ENCODE measurements around the gene CDH13. TPM values are rescaled to one million over a fixed set of nuclear protein-coding genes. Genes with fewer than 3 reads are reported as not detected.
"Not testable (repeated sequence)": the region's sequence is repeated elsewhere in the genome, so short reads cannot be mapped to it uniquely, and the experiment has no call there.

The CDH13 gene
- polyA plus RNA-seq, 1 donor = 8.7 TPM

GRCh38 chr16:82886146-82886545, 259.4 kb downstream of the CDH13 start:
- no peak for DNase-seq

GRCh38 chr16:82888591-82889001, 261.8 kb downstream of the CDH13 start:
- peak; percentile 93 for DNase-seq

- no peak for DNase-seq
Observed at GRCh38 chr16:82891424-82891823, 264.7 kb downstream of the CDH13 start.

GRCh38 chr16:82891918-82892317, 265.1 kb downstream of the CDH13 start:
- no peak for DNase-seq

GRCh38 chr16:82892324-82892723, 265.6 kb downstream of the CDH13 start:
- no peak for DNase-seq

- no peak for DNase-seq
Observed at GRCh38 chr16:82895843-82896242, 269.1 kb downstream of the CDH13 start.

GRCh38 chr16:82899006-82899405, 272.2 kb downstream of the CDH13 start:
- peak; percentile 32 for DNase-seq

GRCh38 chr16:82899731-82900450, 273.1 kb downstream of the CDH13 start:
- DNase-seq = no peak

GRCh38 chr16:82900559-82900958, 273.8 kb downstream of the CDH13 start:
- DNase-seq = no peak

- no peak for DNase-seq
Observed at GRCh38 chr16:82911925-82912324, 285.2 kb downstream of the CDH13 start.

- DNase-seq = no peak
Observed at GRCh38 chr16:82915139-82915824, 288.5 kb downstream of the CDH13 start.

GRCh38 chr16:82917886-82918595, 291.3 kb downstream of the CDH13 start:
- no peak for DNase-seq

GRCh38 chr16:82924075-82924854, 297.5 kb downstream of the CDH13 start:
- DNase-seq = no peak

- no peak for DNase-seq
Observed at GRCh38 chr16:82926500-82926899, 299.7 kb downstream of the CDH13 start.

- not testable (repeated sequence) for DNase-seq
Observed at GRCh38 chr16:82933933-82934332, 307.2 kb downstream of the CDH13 start.

- DNase-seq = no peak
Observed at GRCh38 chr16:82935766-82936165, 309.0 kb downstream of the CDH13 start.

GRCh38 chr16:82936941-82937551, 310.3 kb downstream of the CDH13 start:
- peak; percentile 20 for DNase-seq

GRCh38 chr16:82937926-82938520, 311.3 kb downstream of the CDH13 start:
- DNase-seq = no peak

GRCh38 chr16:82943371-82943770, 316.6 kb downstream of the CDH13 start:
- DNase-seq = no peak

GRCh38 chr16:82945420-82946101, 318.8 kb downstream of the CDH13 start:
- no peak for DNase-seq

GRCh38 chr16:82947698-82948097, 320.9 kb downstream of the CDH13 start:
- no peak for DNase-seq

Measured in left kidney (tissue), 2 donors.